Measurements from ENCODE around the gene B3GALT5. TPM values are rescaled to one million over a fixed set of nuclear protein-coding genes. Genes with fewer than 3 reads are reported as not detected.
A peak's percentile ranks its signal among the peaks of the same experiment; 100 is the strongest.

B3GALT5 gene
- total RNA-seq, 4 donors from 2014 or later: 0.27 to 7.4 (median 4.3) TPM

DNA sequence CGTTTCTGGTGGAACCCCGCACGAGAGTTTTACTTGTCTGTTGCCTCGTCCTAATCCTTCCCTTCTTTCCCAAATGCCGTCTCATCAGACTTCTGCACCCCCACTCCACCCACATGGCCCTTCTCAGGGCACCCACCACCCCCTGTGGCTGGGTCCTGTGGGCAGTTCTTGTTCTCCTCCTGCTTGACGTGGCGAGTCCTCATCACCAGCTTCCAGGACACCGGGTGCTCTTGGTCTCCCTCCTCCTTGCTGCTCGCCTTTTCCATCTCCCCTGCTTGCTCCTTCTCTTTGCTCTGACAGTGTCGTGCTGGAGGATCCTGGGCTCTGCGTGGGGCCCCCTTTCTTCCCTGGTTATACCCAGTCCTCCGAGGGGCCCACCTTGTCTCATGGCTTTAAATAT, 51.8 kb downstream of the B3GALT5 start:
- Histone ChIP-seq H3K27ac (no peak overlapping the region), H3K4me1 (peaks cover 11 to 21% of the 10 kb centered on the region in 2 donors), H3K4me3 (replicated peaks in 1 of 3) (no peak overlapping the region), H3K9me3 (no peaks in the 10 kb centered on the region), H3K27me3 (no peaks in the 10 kb centered on the region), H3K36me3 (no peaks in the 10 kb centered on the region)
- intact Hi-C loops (cut with DNase I): no loop called here
- no peak for DNase-seq
- WGBS, 2 donors: 92 to 96% methylated on average over 12 of the region's 12 CpGs
- TF ChIP-seq POLR2A (IDR thresholded peaks at IDR 0.05): no peak
- TF ChIP-seq, protein P1, sequence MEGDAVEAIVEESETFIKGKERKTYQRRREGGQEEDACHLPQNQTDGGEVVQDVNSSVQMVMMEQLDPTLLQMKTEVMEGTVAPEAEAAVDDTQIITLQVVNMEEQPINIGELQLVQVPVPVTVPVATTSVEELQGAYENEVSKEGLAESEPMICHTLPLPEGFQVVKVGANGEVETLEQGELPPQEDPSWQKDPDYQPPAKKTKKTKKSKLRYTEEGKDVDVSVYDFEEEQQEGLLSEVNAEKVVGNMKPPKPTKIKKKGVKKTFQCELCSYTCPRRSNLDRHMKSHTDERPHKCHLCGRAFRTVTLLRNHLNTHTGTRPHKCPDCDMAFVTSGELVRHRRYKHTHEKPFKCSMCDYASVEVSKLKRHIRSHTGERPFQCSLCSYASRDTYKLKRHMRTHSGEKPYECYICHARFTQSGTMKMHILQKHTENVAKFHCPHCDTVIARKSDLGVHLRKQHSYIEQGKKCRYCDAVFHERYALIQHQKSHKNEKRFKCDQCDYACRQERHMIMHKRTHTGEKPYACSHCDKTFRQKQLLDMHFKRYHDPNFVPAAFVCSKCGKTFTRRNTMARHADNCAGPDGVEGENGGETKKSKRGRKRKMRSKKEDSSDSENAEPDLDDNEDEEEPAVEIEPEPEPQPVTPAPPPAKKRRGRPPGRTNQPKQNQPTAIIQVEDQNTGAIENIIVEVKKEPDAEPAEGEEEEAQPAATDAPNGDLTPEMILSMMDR (IDR thresholded peaks at IDR 0.05): no peak

DNA sequence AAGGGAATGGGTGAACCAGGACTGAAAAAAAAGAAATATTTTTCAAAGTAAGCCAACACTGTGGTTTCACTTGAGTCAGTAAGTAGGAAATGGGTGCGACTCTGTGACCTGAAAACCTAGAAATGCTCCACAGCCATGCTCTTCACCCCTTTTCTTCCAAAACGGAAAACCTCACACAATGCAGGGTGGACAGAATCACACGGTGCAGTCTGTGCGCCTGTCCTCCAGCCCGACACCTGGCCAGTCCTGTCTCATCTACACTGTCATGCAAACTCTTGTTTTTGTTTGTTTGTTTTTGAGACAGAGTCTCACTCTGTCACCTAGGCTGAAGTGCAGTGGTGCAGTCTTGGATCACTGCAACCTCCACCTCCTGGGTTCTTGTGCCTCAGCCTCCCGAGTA, 53.3 kb downstream of the B3GALT5 start:
- H3K36me3 ChIP-seq: no peaks in the 10 kb centered on the region
- no peaks in the 10 kb centered on the region for H3K27me3 ChIP-seq
- 90 to 95% methylated on average over 6 of the region's 6 CpGs for WGBS, 2 donors
- no peak for DNase-seq
- H3K4me3 ChIP-seq (replicated peaks in 1 of 3): no peak overlapping the region
- peaks cover 21 to 27% of the 10 kb centered on the region in 2 donors for H3K4me1 ChIP-seq
- no peak overlapping the region for H3K27ac ChIP-seq
- TF ChIP-seq, protein P1 (IDR thresholded peaks at IDR 0.05): no peak
- TF ChIP-seq POLR2A (IDR thresholded peaks at IDR 0.05): no peak
- H3K9me3 ChIP-seq: no peaks in the 10 kb centered on the region
- intact Hi-C loops (cut with DNase I): no loop called here

DNA sequence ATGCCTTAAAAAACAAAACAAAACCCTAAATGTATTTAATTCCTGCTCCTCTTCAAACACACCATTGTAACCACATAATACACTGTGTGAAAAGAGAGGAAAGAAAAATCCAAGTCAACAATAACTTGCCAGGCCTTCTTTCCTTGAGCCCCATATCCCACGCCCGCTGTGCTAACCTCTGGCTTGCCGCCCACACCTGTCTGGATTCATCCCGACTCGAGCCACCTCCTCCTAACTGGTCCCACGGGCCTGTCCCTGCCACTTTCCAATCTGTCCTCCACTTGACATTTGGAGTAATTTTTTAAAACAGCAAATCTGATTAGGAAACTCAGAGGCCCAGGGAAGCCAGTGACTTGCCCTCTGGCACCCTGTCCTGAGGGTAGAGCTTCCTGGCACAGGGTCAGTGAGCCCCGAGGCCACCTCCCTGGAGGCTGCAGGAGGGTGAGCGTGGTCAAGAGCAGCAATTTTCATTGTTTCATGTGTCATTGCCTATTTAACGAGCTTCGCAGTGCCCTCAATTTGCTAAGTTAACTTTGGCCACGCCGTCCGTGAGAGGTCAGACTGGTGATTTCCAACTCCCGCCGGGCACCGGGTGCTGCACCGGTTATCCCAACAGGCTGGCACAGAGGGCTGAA, 54.1 kb downstream of the B3GALT5 start:
- intact Hi-C loops (cut with DNase I): no loop called here
- DNase-seq: peak; percentile 42 to 69
- Histone ChIP-seq H3K4me1 (peaks cover 21 to 27% of the 10 kb centered on the region in 2 donors), H3K36me3 (no peaks in the 10 kb centered on the region), H3K27me3 (no peaks in the 10 kb centered on the region), H3K9me3 (no peaks in the 10 kb centered on the region), H3K4me3 (replicated peaks in 1 of 3) (no peak overlapping the region), H3K27ac (peak overlapping the region; percentile 0 to 44 (median 27))
- TF ChIP-seq POLR2A (IDR thresholded peaks at IDR 0.05): no peak
- TF ChIP-seq, protein P1 (IDR thresholded peaks at IDR 0.05): no peak
- WGBS, 2 donors: 42 to 48% methylated on average over 17 of the region's 17 CpGs

DNA sequence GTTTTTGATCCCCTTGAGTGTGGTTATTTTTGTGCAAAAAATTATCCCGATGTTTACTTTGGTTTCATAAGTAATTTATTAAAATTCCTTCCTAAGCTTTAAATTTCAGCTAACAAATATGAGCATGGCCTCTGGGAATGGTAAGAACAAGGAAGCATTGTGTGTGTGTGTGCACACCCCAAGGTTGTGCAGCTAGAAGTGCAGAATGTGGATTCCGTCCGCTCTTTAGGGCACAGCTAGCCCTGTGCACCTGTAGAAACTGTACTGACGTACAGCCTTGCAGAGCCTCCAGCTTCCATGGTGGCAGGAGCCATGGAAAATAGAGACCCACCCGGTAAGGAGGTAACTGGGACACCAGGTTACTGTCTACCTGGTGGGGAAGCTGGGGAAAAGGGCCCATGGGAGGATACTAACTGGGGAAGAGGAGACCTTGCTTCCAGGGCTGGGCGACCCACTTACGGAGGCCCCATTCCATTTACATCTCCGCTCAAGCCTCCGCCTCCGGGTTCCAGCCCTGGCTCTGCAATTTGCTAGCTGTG, 54.7 kb downstream of the B3GALT5 start:
- no peaks in the 10 kb centered on the region for H3K27me3 ChIP-seq
- 95 to 96% methylated on average over 10 of the region's 10 CpGs for WGBS, 2 donors
- H3K4me3 ChIP-seq (replicated peaks in 1 of 3): no peak overlapping the region
- H3K27ac ChIP-seq: peak overlapping the region in 2 of 3 donors; percentile 27 to 44
- H3K36me3 ChIP-seq: no peaks in the 10 kb centered on the region
- TF ChIP-seq, protein P1 (IDR thresholded peaks at IDR 0.05): no peak
- no peak for TF ChIP-seq POLR2A (IDR thresholded peaks at IDR 0.05)
- no peak for DNase-seq
- peaks cover 21 to 27% of the 10 kb centered on the region in 2 donors for H3K4me1 ChIP-seq
- no peaks in the 10 kb centered on the region for H3K9me3 ChIP-seq
- intact Hi-C loops (cut with DNase I): no loop called here

DNA sequence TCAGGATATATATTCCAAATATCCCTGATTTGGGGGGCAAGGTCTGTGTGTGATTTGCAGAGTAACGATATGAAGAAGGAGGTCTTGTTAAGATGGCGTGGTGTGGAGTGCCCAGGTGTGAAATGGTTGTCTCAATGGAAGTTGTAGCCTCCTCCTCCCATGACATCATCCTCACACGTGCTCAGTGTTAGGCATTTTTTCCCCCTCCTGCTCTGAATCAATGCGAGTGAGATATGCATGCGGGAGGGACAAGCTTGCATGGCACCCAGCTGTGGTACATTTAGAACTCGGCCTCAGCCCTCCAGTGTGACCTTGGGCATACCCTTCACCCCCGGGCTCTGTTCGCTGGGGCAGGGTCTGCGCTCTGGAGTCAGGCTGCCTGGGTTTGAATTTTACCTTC, 55.6 kb downstream of the B3GALT5 start:
- H3K4me3 ChIP-seq (replicated peaks in 1 of 3): no peak overlapping the region
- H3K27ac ChIP-seq: no peak overlapping the region
- H3K4me1 ChIP-seq: peaks cover 21 to 27% of the 10 kb centered on the region in 2 donors
- TF ChIP-seq POLR2A (IDR thresholded peaks at IDR 0.05): no peak
- TF ChIP-seq, protein P1 (IDR thresholded peaks at IDR 0.05): no peak
- 94 to 95% methylated on average over 9 of the region's 9 CpGs for WGBS, 2 donors
- intact Hi-C loops (cut with DNase I): no loop called here
- no peaks in the 10 kb centered on the region for H3K36me3 ChIP-seq
- no peaks in the 10 kb centered on the region for H3K27me3 ChIP-seq
- no peaks in the 10 kb centered on the region for H3K9me3 ChIP-seq
- DNase-seq: no peak
